Measurements from ENCODE around the gene LUC7L2.
"Not testable (repeated sequence)": the region's sequence is repeated elsewhere in the genome, so short reads cannot be mapped to it uniquely, and the experiment has no call there.

- not testable (repeated sequence) for TF ChIP-seq POLR2AphosphoS5 (IDR thresholded peaks at IDR 0.05; ENCODE audit: low read depth)
- TF ChIP-seq, protein P1, sequence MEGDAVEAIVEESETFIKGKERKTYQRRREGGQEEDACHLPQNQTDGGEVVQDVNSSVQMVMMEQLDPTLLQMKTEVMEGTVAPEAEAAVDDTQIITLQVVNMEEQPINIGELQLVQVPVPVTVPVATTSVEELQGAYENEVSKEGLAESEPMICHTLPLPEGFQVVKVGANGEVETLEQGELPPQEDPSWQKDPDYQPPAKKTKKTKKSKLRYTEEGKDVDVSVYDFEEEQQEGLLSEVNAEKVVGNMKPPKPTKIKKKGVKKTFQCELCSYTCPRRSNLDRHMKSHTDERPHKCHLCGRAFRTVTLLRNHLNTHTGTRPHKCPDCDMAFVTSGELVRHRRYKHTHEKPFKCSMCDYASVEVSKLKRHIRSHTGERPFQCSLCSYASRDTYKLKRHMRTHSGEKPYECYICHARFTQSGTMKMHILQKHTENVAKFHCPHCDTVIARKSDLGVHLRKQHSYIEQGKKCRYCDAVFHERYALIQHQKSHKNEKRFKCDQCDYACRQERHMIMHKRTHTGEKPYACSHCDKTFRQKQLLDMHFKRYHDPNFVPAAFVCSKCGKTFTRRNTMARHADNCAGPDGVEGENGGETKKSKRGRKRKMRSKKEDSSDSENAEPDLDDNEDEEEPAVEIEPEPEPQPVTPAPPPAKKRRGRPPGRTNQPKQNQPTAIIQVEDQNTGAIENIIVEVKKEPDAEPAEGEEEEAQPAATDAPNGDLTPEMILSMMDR (IDR thresholded peaks at IDR 0.05; ENCODE audit: insufficient read depth, low read length) = not testable (repeated sequence)
Observed at GRCh38 chr7:139464511-139464910, 104.8 kb downstream of the LUC7L2 start.
